Neural cell (in vitro differentiated cells): ENCODE results near the gene ITPK1. TPM values are rescaled to one million over a fixed set of nuclear protein-coding genes. Genes with fewer than 3 reads are reported as not detected.

Source experiments
- H2AFZ ChIP-seq: fragments of 200-600, 300-800 bp; sonication (generic), shearing (Covaris generic); 2 replicates; pipeline ENCODE4 v1.6.0; 2014; ENCODE audit warnings: low read depth, mild to moderate bottlenecking, antibody characterized with exemption, low read length, moderate library complexity
- H3F3A ChIP-seq: fragments of 200-600 bp; shearing (Covaris generic); 2 replicates; pipeline ENCODE4 v1.6.1; 2016; ENCODE audit warnings: mild to moderate bottlenecking, moderate library complexity, mixed read lengths, antibody characterized with exemption, low read length; ENCODE audit not compliant: insufficient read depth, poor library complexity, severe bottlenecking
- H3K27ac ChIP-seq: fragments of 200-600, 300-800 bp; sonication (generic), shearing (Covaris generic); 2 replicates; pipeline ENCODE4 v1.5.1; 2014; ENCODE audit warnings: mild to moderate bottlenecking, low read length, moderate library complexity
- H3K27me3 ChIP-seq: fragments of 300-800, 200-600 bp; sonication (generic), shearing (Covaris generic); 2 replicates; pipeline ENCODE4 v1.6.0; 2014; ENCODE audit warnings: mild to moderate bottlenecking, low read depth, low read length, moderate library complexity; ENCODE audit not compliant: insufficient read depth
- H3K36me3 ChIP-seq: fragments of 300-800, 200-600 bp; sonication (generic), shearing (Covaris generic); 2 replicates; pipeline ENCODE4 v1.5.1; 2014; ENCODE audit warnings: mild to moderate bottlenecking, antibody characterized with exemption, low read length, moderate library complexity; ENCODE audit not compliant: insufficient read depth
- H3K4me2 ChIP-seq: fragments of 300-800, 200-600 bp; sonication (generic), shearing (Covaris generic); 2 replicates; pipeline ENCODE4 v1.6.0; 2014; ENCODE audit warnings: mild to moderate bottlenecking, low read length
- H3K4me3 ChIP-seq: fragments of 300-800, 200-600 bp; sonication (generic), shearing (Covaris generic); 2 replicates; pipeline ENCODE4 v1.5.1; 2014; ENCODE audit warnings: mild to moderate bottlenecking, low read length, moderate library complexity
- H3K79me2 ChIP-seq: fragments of 200-600 bp; shearing (Covaris generic); replicated peaks from 2 replicates; pipeline ENCODE4 v1.6.0; 2014; ENCODE audit warnings: mild to moderate bottlenecking, low read length, moderate library complexity; ENCODE audit not compliant: insufficient read depth
- H3K9ac ChIP-seq: fragments of 300-800, 200-600 bp; sonication (generic), shearing (Covaris generic); 2 replicates; pipeline ENCODE4 v1.6.1; 2016; ENCODE audit warnings: mild to moderate bottlenecking, low read length, mixed read lengths
- H3K9me2 ChIP-seq: fragments of 200-600 bp; shearing (Covaris generic); 2 replicates; pipeline ENCODE4 v1.6.1; 2016; ENCODE audit warnings: mild to moderate bottlenecking, low read length, mixed read lengths; ENCODE audit not compliant: insufficient read depth
- H3K9me3 ChIP-seq: fragments of 200-600, 300-800 bp; sonication (generic), shearing (Covaris generic); 2 replicates; pipeline ENCODE4 v1.6.1; 2016; ENCODE audit warnings: mild to moderate bottlenecking, mixed run types, low read length, moderate library complexity, mixed read lengths
- H4K20me1 ChIP-seq: fragments of 200-600 bp; shearing (Covaris generic); 2 replicates; pipeline ENCODE4 v1.6.1; 2016; ENCODE audit warnings: mild to moderate bottlenecking, mixed run types; ENCODE audit not compliant: insufficient read depth
- EP300 ChIP-seq: fragments of 450-650 bp; conservative IDR thresholded peaks from 2 replicates; pipeline ENCODE4 v1.6.1; 2014; ENCODE audit warnings: antibody characterized with exemption, mild to moderate bottlenecking, moderate library complexity; ENCODE audit not compliant: poor library complexity, severe bottlenecking
- EZH2 ChIP-seq: fragments of 200-600, 300-800 bp; shearing (Covaris generic), sonication (generic); IDR thresholded peaks from 2 replicates; pipeline ENCODE4 v1.6.1; 2014; ENCODE audit warnings: antibody characterized with exemption, low read length, borderline replicate concordance, mild to moderate bottlenecking; ENCODE audit not compliant: insufficient read depth, poor library complexity, severe bottlenecking
- MXI1 ChIP-seq: fragments of 450-650 bp; conservative IDR thresholded peaks from 2 replicates; pipeline ENCODE4 v1.6.1; 2014; ENCODE audit warnings: antibody characterized with exemption, mild to moderate bottlenecking; ENCODE audit not compliant: poor library complexity, severe bottlenecking
- POLR2AphosphoS5 ChIP-seq: IDR thresholded peaks from 2 replicates; pipeline ENCODE4 v1.6.1; 2012
- RAD21 ChIP-seq: fragments of 450-650 bp; conservative IDR thresholded peaks from 2 replicates; pipeline ENCODE4 v1.6.1; 2014; ENCODE audit warnings: antibody characterized with exemption, mild to moderate bottlenecking, moderate library complexity
- SMC3 ChIP-seq: fragments of 450-650 bp; conservative IDR thresholded peaks from 2 replicates; pipeline ENCODE4 v1.6.1; 2014; ENCODE audit warnings: antibody characterized with exemption, mild to moderate bottlenecking, moderate library complexity; ENCODE audit not compliant: poor library complexity
- TAF1 ChIP-seq: IDR thresholded peaks from 2 replicates; pipeline ENCODE4 v1.6.1; 2012; ENCODE audit warnings: low read depth
- polyA plus RNA-seq: library from polyadenylated mRNA; depleted of rRNA; stranded (reverse); fragments of >200 nt; gene quantifications from 2 replicates; pipeline ENCODE4 v1.2.3, GENCODE V29; 2014
- TF ChIP-seq, protein P1 (sequence below): IDR thresholded peaks from 2 replicates; pipeline ENCODE4 v1.6.1; 2012; ENCODE audit warnings: borderline replicate concordance
- TF ChIP-seq, protein P2 (sequence below): fragments of 450-650 bp; IDR thresholded peaks from 2 replicates; pipeline ENCODE4 v1.5.1; 2014; ENCODE audit warnings: antibody characterized with exemption, mild to moderate bottlenecking, moderate library complexity; ENCODE audit not compliant: poor library complexity, severe bottlenecking

The ITPK1 gene
- polyA plus RNA-seq, 1 donor from 2014 or later, result 65.0 TPM

- TF ChIP-seq, protein P1, sequence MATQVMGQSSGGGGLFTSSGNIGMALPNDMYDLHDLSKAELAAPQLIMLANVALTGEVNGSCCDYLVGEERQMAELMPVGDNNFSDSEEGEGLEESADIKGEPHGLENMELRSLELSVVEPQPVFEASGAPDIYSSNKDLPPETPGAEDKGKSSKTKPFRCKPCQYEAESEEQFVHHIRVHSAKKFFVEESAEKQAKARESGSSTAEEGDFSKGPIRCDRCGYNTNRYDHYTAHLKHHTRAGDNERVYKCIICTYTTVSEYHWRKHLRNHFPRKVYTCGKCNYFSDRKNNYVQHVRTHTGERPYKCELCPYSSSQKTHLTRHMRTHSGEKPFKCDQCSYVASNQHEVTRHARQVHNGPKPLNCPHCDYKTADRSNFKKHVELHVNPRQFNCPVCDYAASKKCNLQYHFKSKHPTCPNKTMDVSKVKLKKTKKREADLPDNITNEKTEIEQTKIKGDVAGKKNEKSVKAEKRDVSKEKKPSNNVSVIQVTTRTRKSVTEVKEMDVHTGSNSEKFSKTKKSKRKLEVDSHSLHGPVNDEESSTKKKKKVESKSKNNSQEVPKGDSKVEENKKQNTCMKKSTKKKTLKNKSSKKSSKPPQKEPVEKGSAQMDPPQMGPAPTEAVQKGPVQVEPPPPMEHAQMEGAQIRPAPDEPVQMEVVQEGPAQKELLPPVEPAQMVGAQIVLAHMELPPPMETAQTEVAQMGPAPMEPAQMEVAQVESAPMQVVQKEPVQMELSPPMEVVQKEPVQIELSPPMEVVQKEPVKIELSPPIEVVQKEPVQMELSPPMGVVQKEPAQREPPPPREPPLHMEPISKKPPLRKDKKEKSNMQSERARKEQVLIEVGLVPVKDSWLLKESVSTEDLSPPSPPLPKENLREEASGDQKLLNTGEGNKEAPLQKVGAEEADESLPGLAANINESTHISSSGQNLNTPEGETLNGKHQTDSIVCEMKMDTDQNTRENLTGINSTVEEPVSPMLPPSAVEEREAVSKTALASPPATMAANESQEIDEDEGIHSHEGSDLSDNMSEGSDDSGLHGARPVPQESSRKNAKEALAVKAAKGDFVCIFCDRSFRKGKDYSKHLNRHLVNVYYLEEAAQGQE, result no peak
These were observed 79.6 kb downstream of the ITPK1 start (continued) for GRCh38 chr14:93035917-93036651.

DNA sequence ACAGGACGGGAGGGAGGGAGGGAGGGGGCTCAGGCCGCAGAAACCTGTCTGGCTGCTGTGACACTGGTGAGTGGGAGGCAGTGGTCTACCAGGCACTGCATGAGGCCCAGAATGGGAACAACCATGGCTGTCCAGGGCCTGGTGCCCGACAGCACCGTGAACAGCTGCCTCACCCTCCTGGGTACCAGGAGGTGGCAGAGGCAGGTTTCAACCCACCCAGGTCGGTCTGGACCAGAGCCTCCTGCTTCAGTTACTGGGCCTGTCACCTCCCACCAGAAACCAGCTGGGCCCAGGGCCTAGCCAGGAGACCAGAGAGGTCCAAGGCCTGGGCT, 80.2 kb downstream of the ITPK1 start:
- Histone ChIP-seq H3K27ac (peak overlapping the region; percentile 37), H4K20me1 (no peaks in the 10 kb centered on the region), H3K9ac (no peak overlapping the region)

More for the DNA sequence above, 80.2 kb downstream of the ITPK1 start:
- Histone ChIP-seq H3K4me3 (no peak overlapping the region), H3K36me3 (no peaks in the 10 kb centered on the region), H3K4me2 (no peak overlapping the region), H3K79me2 (no peaks in the 10 kb centered on the region), H3F3A (no peaks in the 10 kb centered on the region), H3K9me2 (no peaks in the 10 kb centered on the region), H3K27me3 (no peaks in the 10 kb centered on the region), H2AFZ (no peak overlapping the region), H3K9me3 (no peaks in the 10 kb centered on the region)
- TF ChIP-seq, protein P1, result no peak
- TF ChIP-seq MXI1 (no peak), RAD21 (no peak), EP300 (no peak), SMC3 (no peak), EZH2 (no peak), TAF1 (no peak), POLR2AphosphoS5 (no peak)
- TF ChIP-seq, protein P2, sequence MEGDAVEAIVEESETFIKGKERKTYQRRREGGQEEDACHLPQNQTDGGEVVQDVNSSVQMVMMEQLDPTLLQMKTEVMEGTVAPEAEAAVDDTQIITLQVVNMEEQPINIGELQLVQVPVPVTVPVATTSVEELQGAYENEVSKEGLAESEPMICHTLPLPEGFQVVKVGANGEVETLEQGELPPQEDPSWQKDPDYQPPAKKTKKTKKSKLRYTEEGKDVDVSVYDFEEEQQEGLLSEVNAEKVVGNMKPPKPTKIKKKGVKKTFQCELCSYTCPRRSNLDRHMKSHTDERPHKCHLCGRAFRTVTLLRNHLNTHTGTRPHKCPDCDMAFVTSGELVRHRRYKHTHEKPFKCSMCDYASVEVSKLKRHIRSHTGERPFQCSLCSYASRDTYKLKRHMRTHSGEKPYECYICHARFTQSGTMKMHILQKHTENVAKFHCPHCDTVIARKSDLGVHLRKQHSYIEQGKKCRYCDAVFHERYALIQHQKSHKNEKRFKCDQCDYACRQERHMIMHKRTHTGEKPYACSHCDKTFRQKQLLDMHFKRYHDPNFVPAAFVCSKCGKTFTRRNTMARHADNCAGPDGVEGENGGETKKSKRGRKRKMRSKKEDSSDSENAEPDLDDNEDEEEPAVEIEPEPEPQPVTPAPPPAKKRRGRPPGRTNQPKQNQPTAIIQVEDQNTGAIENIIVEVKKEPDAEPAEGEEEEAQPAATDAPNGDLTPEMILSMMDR, result no peak
